SK-N-SH (cell line): ENCODE measurements around the gene FOXB1. TPM values are rescaled to one million over a fixed set of nuclear protein-coding genes. Genes with fewer than 3 reads are reported as not detected.

Experiments used
- CTCF ChIA-PET: fragments of 300-600, 350-600 bp; formaldehyde crosslinking; extraction: SDS; loops from one replicate; lab custom pipeline; 2021; lab: Yijun Ruan, JAX
- POLR2A ChIA-PET: fragments of 350-600 bp; sonication (Branson Sonifier 250); formaldehyde crosslinking; extraction: SDS; loops from one replicate; lab custom pipeline; 2020; ENCODE audit warnings: antibody characterized with exemption, inconsistent platforms; lab: Yijun Ruan, JAX
- DNase-seq: peaks from one replicate; pipeline ENCODE4 v3.0.0; 2012
- H2AFZ ChIP-seq: fragments of 200-600 bp; sonication (generic); 2 replicates; pipeline ENCODE4 v1.8.1; 2016; ENCODE audit warnings: antibody characterized with exemption, mild to moderate bottlenecking, low read depth
- H3F3A ChIP-seq: fragments of 200-600 bp; sonication (generic); replicated peaks from 2 replicates; pipeline ENCODE3; 2016; ENCODE audit warnings: antibody characterized with exemption, mild to moderate bottlenecking; ENCODE audit not compliant: insufficient read depth
- H3K27ac ChIP-seq, 2 experiments: fragments of 200-500 bp in 1 of 2; fragments of 200-600 bp in 1 of 2; sonication (Bioruptor generic) in 1 of 2; sonication (generic), shearing (Covaris generic) in 1 of 2; 2 replicates each; pipeline versions ENCODE4 v1.5.1 to v1.6.1; 2014 to 2016; ENCODE audit warnings: low read depth in 2 of 2, inconsistent platforms in 1 of 2, low read length in 1 of 2, mild to moderate bottlenecking in 1 of 2, mixed read lengths in 1 of 2
- H3K27me3 ChIP-seq: fragments of 200-600 bp; sonication (generic), shearing (Covaris generic); 2 replicates; pipeline ENCODE4 v1.6.1; 2016; ENCODE audit warnings: mixed run types; ENCODE audit not compliant: insufficient read depth
- H3K36me3 ChIP-seq, 2 experiments: fragments of 200-500 bp in 1 of 2; fragments of 200-600 bp in 1 of 2; sonication (Bioruptor generic) in 1 of 2; sonication (generic) in 1 of 2; replicated peaks in 1 of 2; 2 replicates each; pipeline versions ENCODE3 to v1.5.1; 2014 to 2016; ENCODE audit warnings: low read length in 1 of 2, mild to moderate bottlenecking in 1 of 2; ENCODE audit not compliant: insufficient read depth in 2 of 2, control insufficient read depth in 1 of 2
- H3K4me1 ChIP-seq, 2 experiments: fragments of 200-500 bp in 1 of 2; fragments of 200-600 bp in 1 of 2; sonication (Bioruptor generic) in 1 of 2; sonication (generic), shearing (Covaris generic) in 1 of 2; 2 replicates each; pipeline versions ENCODE4 v1.5.1 to v1.6.1; 2014 to 2016; ENCODE audit warnings: low read depth in 1 of 2, low read length in 1 of 2, mixed run types in 1 of 2; ENCODE audit not compliant: insufficient read depth in 2 of 2, control insufficient read depth in 1 of 2
- H3K4me2 ChIP-seq: fragments of 200-600 bp; sonication (generic), shearing (Covaris generic); 2 replicates; pipeline ENCODE4 v1.6.1; 2017; ENCODE audit warnings: mixed run types
- H3K4me3 ChIP-seq, 2 experiments: fragments of 200-500 bp in 1 of 2; fragments of 200-600 bp in 1 of 2; sonication (Bioruptor generic) in 1 of 2; sonication (generic), shearing (Covaris generic) in 1 of 2; 2 replicates each; pipeline versions ENCODE4 v1.5.1 to v1.8.1; 2014 to 2016; ENCODE audit warnings: low read depth in 2 of 2, inconsistent platforms in 1 of 2, low read length in 1 of 2, mild to moderate bottlenecking in 1 of 2, mixed read lengths in 1 of 2, moderate library complexity in 1 of 2
- H3K79me2 ChIP-seq: fragments of 200-600 bp; sonication (generic); 2 replicates; pipeline ENCODE4 v1.8.1; 2017; ENCODE audit warnings: mild to moderate bottlenecking; ENCODE audit not compliant: insufficient read depth
- H3K9ac ChIP-seq: fragments of 200-600 bp; sonication (generic); 2 replicates; pipeline ENCODE4 v1.6.1; 2017; ENCODE audit warnings: mixed run types
- H3K9me2 ChIP-seq: fragments of 200-600 bp; sonication (generic); 2 replicates; pipeline ENCODE4 v1.6.1; 2017; ENCODE audit warnings: mixed run types
- H3K9me3 ChIP-seq: fragments of 200-600 bp; sonication (generic); 2 replicates; pipeline ENCODE4 v1.6.1; 2017; ENCODE audit warnings: mixed run types, mild to moderate bottlenecking, moderate library complexity
- H4K20me1 ChIP-seq: fragments of 200-600 bp; sonication (generic); 2 replicates; pipeline ENCODE4 v1.6.1; 2017; ENCODE audit warnings: mild to moderate bottlenecking, mixed run types; ENCODE audit not compliant: insufficient read depth
- CTCF ChIP-seq: fragments of 200-600 bp; sonication (generic); IDR thresholded peaks from 2 replicates; pipeline ENCODE4 v1.6.1; 2017; ENCODE audit warnings: antibody characterized with exemption, mild to moderate bottlenecking, moderate library complexity
- ELF1 ChIP-seq: IDR thresholded peaks from 2 replicates; pipeline ENCODE4 v1.4.0; 2012
- EP300 ChIP-seq, 2 experiments: IDR thresholded peaks; 2 replicates each; pipeline versions ENCODE4 v1.4.0 to v1.6.1; 2012; ENCODE audit warnings: borderline replicate concordance in 1 of 2, low read depth in 1 of 2, low read length in 1 of 2
- EZH2phosphoT487 ChIP-seq: fragments of 200-600 bp; sonication (generic); IDR thresholded peaks from 2 replicates; pipeline ENCODE4 v1.6.1; 2017; ENCODE audit warnings: low read depth, mixed run types, mild to moderate bottlenecking, antibody characterized with exemption, moderate library complexity, borderline replicate concordance
- FOXJ3 ChIP-seq: sonication (generic); formaldehyde crosslinking; IDR thresholded peaks from 2 replicates; pipeline ENCODE4 v1.5.1; 2020; ENCODE audit warnings: mild to moderate bottlenecking, missing genetic modification reagents
- GABPA ChIP-seq: IDR thresholded peaks from 2 replicates; pipeline ENCODE4 v1.4.0; 2012; ENCODE audit warnings: low read depth, mild to moderate bottlenecking
- IRF3 ChIP-seq: fragments of 150-350 bp; IDR thresholded peaks from 2 replicates; pipeline ENCODE4 v1.6.1; 2016; ENCODE audit warnings: mild to moderate bottlenecking, low read depth, low read length
- MXI1 ChIP-seq: IDR thresholded peaks from 2 replicates; pipeline ENCODE4 v1.6.1; 2012; ENCODE audit warnings: mild to moderate bottlenecking, low read depth, low read length, improper control_type of control experiment
- NFIC ChIP-seq: IDR thresholded peaks from 2 replicates; pipeline ENCODE4 v1.4.0; 2012; ENCODE audit warnings: borderline replicate concordance
- PBX3 ChIP-seq: IDR thresholded peaks from 2 replicates; pipeline ENCODE4; 2012
- POLR2AphosphoS5 ChIP-seq: IDR thresholded peaks from 2 replicates; pipeline ENCODE4 v1.6.1; 2012; ENCODE audit warnings: low read depth, low read length
- RCOR1 ChIP-seq: fragments of 150-350 bp; IDR thresholded peaks from 2 replicates; pipeline ENCODE4 v1.6.1; 2017; ENCODE audit warnings: antibody characterized with exemption, low read length
- REST ChIP-seq: IDR thresholded peaks from 2 replicates; pipeline ENCODE4 v1.6.1; 2012; ENCODE audit warnings: mild to moderate bottlenecking, low read depth, low read length, moderate library complexity
- RFX5 ChIP-seq: IDR thresholded peaks from 2 replicates; pipeline ENCODE4 v1.6.1; 2012; ENCODE audit warnings: mild to moderate bottlenecking, improper control_type of control experiment, low read length
- TCF12 ChIP-seq: IDR thresholded peaks from 2 replicates; pipeline ENCODE4 v1.4.0; 2012
- TEAD4 ChIP-seq: IDR thresholded peaks from 2 replicates; pipeline ENCODE4 v1.4.0; 2012; ENCODE audit warnings: mild to moderate bottlenecking, borderline replicate concordance; ENCODE audit not compliant: insufficient read depth
- WGBS: methylation state at CpG from one replicate; pipeline ENCODE4 v1.1.6; 2017; ENCODE audit warnings: low lambda C conversion rate; 5-methylcytosine and 5-hydroxymethylcytosine counted together
- polyA plus RNA-seq, 3 experiments: library from polyadenylated mRNA; depleted of rRNA; stranded (reverse); fragments of >200 nt; gene quantifications; 2 replicates each; pipeline ENCODE4 v1.2.3, GENCODE V29; 2012

FOXB1 gene
- polyA plus RNA-seq, 1 of the 3 experiments (the other 2 are of a cell fraction): not detected

GRCh38 chr15:59991834-59992233 is 12.3 kb upstream of the FOXB1 start (continued):
- TF ChIP-seq PBX3: no peak
- no peak for TF ChIP-seq TCF12
- no peak for TF ChIP-seq RFX5
- no peak for TF ChIP-seq MXI1
- TF ChIP-seq IRF3: no peak
- no peak for TF ChIP-seq EZH2phosphoT487
- TF ChIP-seq ELF1: no peak
- TF ChIP-seq GABPA: no peak

- WGBS: 47% methylated on average over 35 of the region's 35 CpGs
- Histone ChIP-seq H2AFZ (no peak overlapping the region), H3K27me3 (peaks cover 73% of the 10 kb centered on the region), H3F3A (no peaks in the 10 kb centered on the region), H3K79me2 (no peaks in the 10 kb centered on the region), H3K27ac (no peak overlapping the region), H3K4me1 (no peaks in the 10 kb centered on the region; a peak in 1 of 4 replicates), H3K9me2 (no peaks in the 10 kb centered on the region), H3K4me2 (no peak overlapping the region), H3K9me3 (no peaks in the 10 kb centered on the region), H3K4me3 (no peak overlapping the region), H3K36me3 (no peaks in the 10 kb centered on the region), H4K20me1 (no peaks in the 10 kb centered on the region), H3K9ac (no peak overlapping the region)
- CTCF ChIA-PET: no interaction called here
- POLR2A ChIA-PET: no interaction called here
- TF ChIP-seq FOXJ3 (no peak), ELF1 (no peak)
- DNase-seq: peak; percentile 8
Measured at GRCh38 chr15:59993041-59993750, 10.9 kb upstream of the FOXB1 start.

GRCh38 chr15:59993950-59994401 is 10.1 kb upstream of the FOXB1 start:
- Histone ChIP-seq H2AFZ (no peak overlapping the region), H4K20me1 (no peaks in the 10 kb centered on the region), H3F3A (no peaks in the 10 kb centered on the region), H3K9me2 (no peaks in the 10 kb centered on the region), H3K36me3 (no peaks in the 10 kb centered on the region), H3K79me2 (no peaks in the 10 kb centered on the region), H3K4me3 (no peak overlapping the region), H3K4me2 (no peak overlapping the region), H3K9me3 (no peaks in the 10 kb centered on the region), H3K4me1 (no peaks in the 10 kb centered on the region; a peak in 1 of 4 replicates), H3K9ac (no peak overlapping the region), H3K27me3 (peaks cover 81% of the 10 kb centered on the region), H3K27ac (no peak overlapping the region)
- POLR2A ChIA-PET: no interaction called here
- WGBS: 7% methylated on average over 16 of the region's 20 CpGs
- DNase-seq: peak; percentile 33
- CTCF ChIA-PET: no interaction called here
- TF ChIP-seq RFX5 (no peak), REST (no peak), NFIC (no peak), CTCF (no peak), RCOR1 (no peak), GABPA (no peak), EP300 (IDR thresholded peaks at IDR 0.05; ENCODE audit: borderline replicate concordance in 1 of 2, low read depth in 1 of 2, low read length in 1 of 2) (no peak), POLR2AphosphoS5 (no peak), TEAD4 (no peak), IRF3 (no peak), FOXJ3 (no peak)
